GM18909 (cell line): ENCODE measurements around the gene TEX52.
A peak's percentile ranks its signal among the peaks of the same experiment; 100 is the strongest.

ENCODE experiments used
- ATAC-seq: cut with Tn5 transposase; IDR thresholded peaks from one replicate; pipeline ENCODE4 v1.9.1; 2021; ENCODE audit warnings: mild to moderate bottlenecking; ENCODE audit not compliant: unreplicated experiment, poor library complexity

TEX52 gene

GRCh38 chr12:2833810-2834209 is 23.0 kb downstream of the TEX52 start:
- ATAC-seq = no peak

- no peak for ATAC-seq
These were observed 23.5 kb downstream of the TEX52 start for GRCh38 chr12:2833327-2833726.

DNA sequence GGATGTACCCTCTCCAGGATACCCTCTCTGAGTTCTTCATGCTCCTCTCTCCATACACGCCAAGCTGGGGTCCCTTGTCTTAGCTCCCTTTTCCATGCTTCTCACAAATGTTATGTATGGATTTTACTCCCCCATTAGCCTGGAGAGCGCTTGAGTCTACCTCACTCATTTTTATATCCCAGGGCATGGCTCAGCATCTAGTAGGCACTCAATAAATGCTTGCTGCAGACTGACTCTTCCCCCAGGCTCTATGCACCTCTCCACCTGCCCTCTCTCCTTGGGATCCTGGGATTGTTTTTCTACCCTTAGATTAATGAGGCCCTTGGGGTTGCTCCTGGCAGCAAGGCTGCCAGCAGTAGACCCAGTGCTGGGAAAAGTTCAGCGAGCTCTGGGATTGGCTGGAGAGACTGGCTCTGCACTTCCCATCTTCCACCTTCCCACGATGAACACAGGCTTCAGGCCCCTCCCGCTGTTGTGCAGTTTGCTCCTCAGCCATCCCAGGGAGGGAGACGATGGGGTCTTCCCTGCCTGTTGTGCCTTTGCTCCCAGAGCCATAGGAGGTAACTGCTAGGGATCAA is 24.2 kb downstream of the TEX52 start:
- ATAC-seq = no peak

GRCh38 chr12:2829275-2829674 is 27.6 kb downstream of the TEX52 start:
- no peak for ATAC-seq

DNA sequence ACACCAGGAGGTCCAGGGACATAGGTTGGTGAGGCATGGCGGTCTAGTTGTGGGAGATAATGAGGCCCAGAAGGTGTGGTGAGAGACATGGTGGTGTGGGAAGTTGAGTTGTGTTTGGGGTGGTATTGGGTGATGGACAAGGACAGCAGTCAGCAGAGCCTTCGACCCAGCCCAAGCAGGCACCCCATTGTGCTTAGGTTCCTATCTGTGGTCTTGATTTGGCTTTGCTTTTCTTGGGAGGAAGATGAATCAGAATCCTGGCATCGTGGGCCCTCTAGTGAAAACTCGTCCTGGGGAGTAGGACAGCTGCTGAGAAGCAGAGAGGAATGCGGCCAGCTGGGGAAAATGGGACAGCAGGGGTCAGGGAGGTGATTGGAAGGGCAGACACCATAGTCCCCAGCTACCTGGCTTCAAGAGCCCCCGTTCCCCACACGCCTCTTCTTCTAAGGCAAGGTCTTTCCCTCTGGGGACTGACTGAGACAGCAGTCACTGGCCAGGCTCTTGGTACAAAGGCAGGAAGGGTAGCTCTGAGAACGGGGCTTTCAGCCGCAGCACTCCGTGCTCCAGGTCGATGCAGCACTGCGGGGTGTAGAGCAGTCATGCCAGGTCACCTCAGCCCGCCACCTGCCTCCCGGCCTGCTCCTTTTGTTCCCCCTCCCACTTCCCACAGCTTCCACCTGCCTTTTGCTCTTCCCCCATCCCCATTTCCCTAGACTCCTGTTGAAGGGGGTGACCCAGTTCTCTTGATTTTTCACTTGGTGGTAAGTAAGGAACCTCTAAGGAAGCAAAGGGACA is 29.9 kb downstream of the TEX52 start:
- ATAC-seq = no peak

DNA sequence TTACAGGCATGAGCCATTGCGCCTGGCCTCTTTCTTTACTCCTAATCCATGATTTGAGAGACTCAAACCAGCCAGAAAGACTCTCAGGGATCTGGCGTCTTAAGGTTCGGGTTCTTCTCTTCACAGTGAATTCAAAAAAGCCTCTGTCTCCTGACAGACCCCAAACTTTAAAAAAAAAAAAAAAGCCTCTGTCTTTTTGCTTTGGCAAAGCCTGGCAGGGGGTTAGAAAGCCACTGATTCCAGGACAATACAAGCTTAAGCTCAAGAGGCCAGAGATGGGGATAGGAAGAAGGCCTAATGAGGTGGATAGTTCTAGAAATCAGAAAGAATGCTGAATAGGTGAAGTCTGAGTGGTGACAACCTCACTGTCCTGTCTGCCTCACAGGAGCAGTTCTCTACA is 30.8 kb downstream of the TEX52 start:
- ATAC-seq = no peak

GRCh38 chr12:2825132-2825531 is 31.7 kb downstream of the TEX52 start:
- no peak for ATAC-seq

- no peak for ATAC-seq
These were observed 32.3 kb downstream of the TEX52 start for GRCh38 chr12:2824541-2824940.

GRCh38 chr12:2823483-2823882 is 33.4 kb downstream of the TEX52 start:
- no peak for ATAC-seq

DNA sequence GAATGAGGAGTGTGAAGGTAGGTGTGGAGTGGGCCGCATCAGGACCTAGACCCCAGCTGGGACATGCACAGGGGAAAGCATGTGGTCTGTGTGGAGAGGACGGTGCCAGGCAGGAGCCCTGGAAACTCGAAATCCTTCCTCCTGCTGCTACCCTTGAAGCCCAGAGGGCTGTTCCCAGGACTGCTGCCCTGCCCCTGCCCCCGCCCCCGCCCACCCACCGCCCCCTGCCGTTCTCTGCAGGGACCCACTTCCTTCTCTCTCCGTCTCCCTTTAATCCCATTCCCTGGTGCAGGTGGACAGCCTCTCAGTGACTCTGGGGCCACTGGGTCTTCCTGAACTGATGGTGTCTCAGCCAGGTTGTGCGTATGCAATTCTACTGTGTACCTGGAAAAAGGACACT is 36.4 kb downstream of the TEX52 start:
- no peak for ATAC-seq

DNA sequence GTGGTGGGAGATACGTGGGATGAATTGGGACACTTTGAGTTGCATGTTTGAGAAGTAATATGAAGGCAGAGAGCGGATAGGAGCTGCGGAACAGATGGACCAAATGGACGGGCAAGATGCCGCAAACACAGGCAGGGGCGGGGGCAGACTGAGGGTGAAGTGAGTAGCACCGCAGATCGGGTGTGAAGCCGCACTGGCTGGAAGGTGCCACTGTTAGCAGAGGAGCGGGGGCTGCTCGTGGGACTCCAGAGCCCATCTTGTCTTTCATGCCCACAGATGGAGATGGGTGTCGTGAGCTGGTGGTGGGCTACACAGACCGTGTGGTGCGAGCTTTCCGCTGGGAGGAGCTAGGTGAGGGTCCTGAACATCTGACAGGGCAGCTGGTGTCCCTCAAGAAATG is 37.0 kb downstream of the TEX52 start:
- no peak for ATAC-seq

DNA sequence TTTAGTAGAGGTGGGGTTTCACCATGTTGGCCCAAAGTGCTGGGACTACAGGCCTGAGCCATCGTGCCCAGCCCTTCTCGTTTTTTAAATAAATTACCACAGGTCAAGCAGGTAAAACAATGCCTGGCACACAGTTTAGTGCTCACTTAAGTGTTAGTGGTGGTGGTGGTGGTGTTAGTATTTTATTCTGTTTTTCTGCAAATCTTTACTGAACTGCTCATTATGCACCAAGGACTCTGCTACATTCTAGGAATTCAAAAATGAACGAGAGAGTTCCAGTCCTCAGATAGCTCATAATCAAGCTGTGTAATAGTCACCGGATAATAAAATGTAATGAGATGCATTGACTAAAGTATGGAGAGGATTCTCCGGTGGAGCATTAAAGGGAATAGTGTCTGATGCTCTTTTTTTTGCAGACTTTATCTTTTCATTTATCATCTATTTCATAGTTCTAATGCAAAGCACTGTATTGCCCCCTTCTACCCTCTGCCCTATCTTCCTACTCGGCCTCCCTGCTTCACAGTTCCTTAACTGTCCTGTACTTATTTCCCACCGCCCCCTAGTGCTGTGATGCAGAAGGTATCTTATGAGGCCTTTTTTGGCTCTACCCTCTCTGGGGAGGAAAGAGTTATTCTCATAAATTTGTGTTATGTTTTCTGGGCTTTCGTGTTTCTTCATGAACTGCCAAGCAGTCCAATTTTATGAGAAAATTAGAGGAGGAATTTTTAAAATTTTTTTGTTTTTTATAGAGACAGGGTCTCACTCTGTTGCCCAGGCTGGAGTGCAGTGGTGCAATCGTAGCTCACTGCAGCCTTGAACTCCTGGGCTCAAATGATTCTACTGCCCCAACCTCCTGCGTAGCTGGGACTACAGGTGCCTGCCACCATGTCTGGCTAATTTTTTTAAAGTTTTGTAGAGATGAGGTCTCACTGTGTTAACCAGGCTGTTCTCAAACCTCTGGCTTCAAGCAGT is 43.3 kb downstream of the TEX52 start:
- ATAC-seq = peak; percentile 30

- ATAC-seq = peak; percentile 94
These were observed 44.3 kb downstream of the TEX52 start, which contains the start of gene ITFG2 for GRCh38 chr12:2812290-2813213. Gene ITFG2 (plus strand): TSS chr12:2812668. CDS start chr12:2812761, 93 bp downstream.

- no peak for ATAC-seq
These were observed 45.0 kb downstream of the TEX52 start for GRCh38 chr12:2811801-2812200.

DNA sequence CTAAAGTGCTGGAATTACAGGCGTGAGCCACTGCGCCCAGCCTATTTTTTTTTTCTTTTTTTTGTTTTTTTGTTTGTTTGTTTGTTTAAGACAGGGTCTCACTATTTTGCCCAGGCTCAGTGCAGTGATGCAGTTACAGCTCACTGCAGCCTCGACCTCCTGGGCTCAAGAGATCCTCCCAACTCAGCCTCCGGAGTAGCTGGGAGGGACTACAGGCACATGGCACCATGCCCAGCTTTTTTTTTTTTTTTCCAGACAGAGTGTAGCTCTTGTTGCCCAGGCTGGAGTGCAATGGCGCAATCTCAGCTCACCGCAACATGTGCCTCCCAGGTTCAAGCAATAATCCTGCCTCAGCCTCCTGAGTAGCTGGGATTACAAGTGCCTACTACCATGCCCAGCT is 50.1 kb downstream of the TEX52 start:
- no peak for ATAC-seq

- ATAC-seq = no peak
These were observed 51.7 kb downstream of the TEX52 start for GRCh38 chr12:2805143-2805520.

GRCh38 chr12:2804393-2805142 is 52.3 kb downstream of the TEX52 start:
- no peak for ATAC-seq

- no peak for ATAC-seq
These were observed 53.0 kb downstream of the TEX52 start for GRCh38 chr12:2803635-2804392.
